Activated T-cell treated with anti-CD3 and anti-CD28 coated beads, Interleukin-2, amount 50 U/mL, for 1 hour (primary cell): Measurements from ENCODE around the gene PRLH.

Experiments
- DNase-seq: peaks from one replicate; pipeline ENCODE4 v3.0.0-alpha.2; 2020

PRLH gene

GRCh38 chr2:237540223-237540775 is 26.1 kb upstream of the PRLH start:
- DNase-seq: no peak

- no peak for DNase-seq
Measured at GRCh38 chr2:237540823-237541222, 25.6 kb upstream of the PRLH start.

GRCh38 chr2:237541243-237541642 is 25.1 kb upstream of the PRLH start:
- DNase-seq: no peak

DNA sequence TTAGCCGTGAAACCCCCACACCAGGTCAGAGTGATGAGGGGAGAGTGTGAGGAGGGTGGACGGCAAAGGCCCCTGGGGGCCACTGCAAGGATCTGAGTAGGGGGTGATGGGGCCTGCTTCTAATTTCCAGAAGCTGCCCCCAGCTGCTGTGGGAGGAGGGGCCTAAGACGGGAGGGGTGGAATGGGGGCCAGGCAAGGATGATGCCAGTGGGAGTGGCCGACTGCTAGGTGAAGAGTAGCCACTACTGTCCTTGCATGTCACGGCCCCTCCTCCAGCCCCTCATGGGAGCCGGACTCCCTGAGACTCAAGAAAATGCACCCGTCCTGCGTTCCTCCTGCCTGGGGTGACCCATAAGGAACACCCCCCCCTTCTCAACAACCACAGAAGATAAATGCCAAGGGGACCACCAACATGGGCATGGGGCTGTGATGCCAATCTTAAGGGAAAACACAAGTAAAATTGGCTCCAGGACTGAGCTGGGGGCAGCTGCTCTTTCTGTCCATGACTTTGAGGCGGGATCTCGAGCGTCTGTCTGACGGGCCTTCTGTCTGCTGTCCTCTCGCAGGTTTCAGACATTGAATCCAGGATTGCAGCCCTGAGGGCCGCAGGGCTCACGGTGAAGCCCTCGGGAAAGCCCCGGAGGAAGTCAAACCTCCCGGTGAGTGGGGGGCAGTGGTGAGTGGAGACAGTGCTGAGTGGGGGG is 24.2 kb upstream of the PRLH start:
- DNase-seq: no peak

GRCh38 chr2:237546040-237546875 is 20.1 kb upstream of the PRLH start:
- DNase-seq: no peak

- DNase-seq: no peak
Measured at GRCh38 chr2:237546876-237547395, 19.4 kb upstream of the PRLH start.

GRCh38 chr2:237547841-237548416 is 18.4 kb upstream of the PRLH start:
- no peak for DNase-seq

DNA sequence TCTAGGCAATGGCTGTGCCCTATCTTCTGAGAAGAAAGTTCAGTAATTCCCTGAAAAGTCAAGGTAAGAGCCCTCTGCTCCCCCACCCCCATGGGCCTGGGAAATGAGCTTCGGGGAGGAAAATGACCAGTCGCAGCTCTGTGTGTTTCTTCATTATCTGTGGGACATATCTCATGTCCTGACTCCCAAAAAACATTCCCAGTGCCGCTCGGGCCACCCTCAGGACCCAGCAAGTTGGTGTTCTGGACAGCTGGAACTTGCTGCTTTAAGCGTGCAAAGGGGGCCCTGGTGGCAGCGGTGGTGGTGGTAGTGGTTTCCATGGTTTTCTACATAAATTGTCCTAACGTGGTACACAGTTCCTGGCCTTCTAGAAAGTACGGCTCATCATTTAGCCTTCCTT is 17.2 kb upstream of the PRLH start:
- DNase-seq: no peak

DNA sequence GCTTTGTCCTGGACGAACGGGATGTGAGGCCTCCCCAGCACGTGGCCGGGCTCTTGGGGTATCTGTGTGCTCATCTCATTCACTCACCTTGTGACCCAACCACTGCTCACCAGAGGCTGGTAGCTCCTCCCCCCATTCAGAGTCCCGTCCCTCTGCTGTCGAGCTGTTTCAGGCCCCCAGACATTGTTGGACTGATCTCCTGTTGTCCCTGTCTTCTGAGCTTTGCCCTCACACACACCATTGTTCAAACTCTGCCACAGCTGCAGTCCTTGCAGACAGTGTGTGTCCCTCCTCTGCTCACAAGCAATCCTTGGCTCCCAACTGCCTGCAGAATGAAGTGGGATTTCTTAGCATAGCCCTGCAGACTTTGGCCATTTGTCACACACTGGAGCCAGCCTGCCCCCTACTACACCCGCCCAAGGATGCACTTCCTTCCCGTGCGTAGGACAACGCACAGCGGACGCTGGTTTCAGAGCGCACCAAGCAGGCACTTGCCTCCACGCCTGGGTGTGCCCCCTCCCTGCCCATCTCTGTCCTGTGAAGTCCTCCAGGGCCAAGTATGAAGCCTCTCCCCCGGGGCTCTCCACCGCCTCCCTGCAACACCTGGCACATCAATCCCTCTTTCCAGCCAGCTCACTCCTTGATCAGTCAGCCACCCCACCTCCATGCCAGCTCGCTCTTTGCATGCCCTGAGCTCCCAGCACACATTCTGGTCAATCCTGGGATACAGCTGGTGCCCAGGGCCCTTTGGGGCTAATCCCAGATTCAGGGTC is 16.5 kb upstream of the PRLH start:
- DNase-seq: no peak

DNA sequence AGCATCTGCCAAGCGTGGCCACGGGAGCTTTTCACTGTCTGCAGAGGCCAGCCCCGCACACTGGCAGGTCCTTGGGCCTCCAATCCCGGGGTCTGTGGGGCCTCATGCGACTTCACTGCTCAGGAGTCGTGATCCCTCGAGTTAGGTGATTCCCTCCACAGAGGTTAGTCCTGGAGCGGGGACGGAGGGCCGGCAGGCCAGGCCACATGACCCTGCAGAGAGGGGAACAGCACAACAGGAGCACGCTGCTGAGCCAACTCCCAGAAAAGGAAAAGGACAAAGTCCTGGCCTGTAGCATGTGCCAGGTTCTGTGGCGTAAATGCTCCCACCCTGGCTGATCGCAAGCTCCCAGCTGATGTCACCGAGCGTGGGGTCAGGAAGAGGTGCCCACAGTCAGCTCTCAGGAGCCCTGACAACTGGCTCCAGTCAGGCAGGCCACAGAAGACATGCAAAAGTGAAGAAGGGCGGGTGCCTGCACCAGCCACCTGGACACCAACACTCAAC is 15.3 kb upstream of the PRLH start:
- no peak for DNase-seq

DNA sequence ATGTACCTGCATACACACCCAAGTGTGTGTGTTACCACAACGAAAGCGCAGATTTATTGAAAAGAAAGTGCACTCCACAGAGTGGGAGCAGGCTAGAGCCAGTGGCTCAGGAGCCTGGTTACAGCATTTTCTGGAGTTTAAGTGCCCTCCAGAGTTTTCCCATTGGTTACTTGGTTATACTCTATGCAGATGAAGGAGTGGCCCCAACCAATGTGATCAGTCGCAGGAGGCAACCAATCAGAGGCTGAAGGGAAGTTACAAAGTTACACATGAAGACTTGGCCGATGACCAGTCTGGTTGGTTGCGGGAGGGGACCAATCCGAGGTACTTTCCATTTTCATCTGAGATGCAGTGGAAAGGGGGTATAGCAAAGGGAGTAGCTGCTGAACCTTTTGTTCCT is 13.5 kb upstream of the PRLH start:
- DNase-seq: no peak

GRCh38 chr2:237553948-237554347 is 12.4 kb upstream of the PRLH start:
- DNase-seq: no peak

GRCh38 chr2:237555560-237555959 is 10.8 kb upstream of the PRLH start:
- no peak for DNase-seq

DNA sequence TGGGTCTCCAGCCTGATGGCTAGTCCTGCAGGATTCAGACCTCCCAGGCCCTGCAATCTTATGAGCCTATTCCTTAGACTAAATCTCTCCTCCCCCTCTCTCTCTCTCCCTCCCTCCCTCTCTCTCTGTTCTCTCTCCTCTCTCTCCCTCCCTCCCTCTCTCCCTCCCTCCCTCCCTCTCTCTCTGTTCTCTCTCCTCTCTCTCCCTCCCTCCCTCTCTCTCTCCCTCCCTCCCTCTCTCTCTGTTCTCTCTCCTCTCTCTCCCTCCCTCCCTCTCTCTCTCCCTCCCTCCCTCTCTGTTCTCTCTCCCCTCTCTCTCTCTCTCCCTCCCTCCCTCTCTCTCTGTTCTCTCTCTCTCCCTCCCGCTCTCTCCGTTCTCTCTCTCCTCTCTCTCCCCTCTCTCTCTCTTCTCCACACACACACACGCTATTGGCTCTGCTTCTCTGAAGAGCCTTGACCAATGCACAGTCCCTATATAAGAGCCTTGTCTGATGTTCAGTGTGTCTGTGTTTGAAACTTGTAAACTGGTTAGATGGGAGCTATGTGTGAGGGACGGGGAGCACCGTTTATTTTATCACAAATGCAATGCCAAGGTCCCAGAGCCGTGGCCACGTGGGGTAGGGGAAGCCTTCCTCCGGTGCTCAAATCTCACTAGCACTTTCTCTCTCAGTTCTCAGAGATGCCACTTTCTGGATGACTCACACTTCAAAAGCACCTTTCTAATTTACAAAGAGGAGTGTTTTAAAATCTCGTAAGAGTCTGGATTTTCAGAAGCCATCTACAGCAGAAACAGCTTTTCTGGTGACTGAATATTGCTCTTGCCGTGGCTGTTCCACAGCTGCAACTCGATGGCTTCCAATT is 9.4 kb upstream of the PRLH start:
- no peak for DNase-seq

- no peak for DNase-seq
Measured at GRCh38 chr2:237557633-237558015, 8.8 kb upstream of the PRLH start.

- no peak for DNase-seq
Measured at GRCh38 chr2:237558961-237559641, 7.3 kb upstream of the PRLH start.

- DNase-seq: no peak
Measured at GRCh38 chr2:237561221-237561620, 5.2 kb upstream of the PRLH start.

- no peak for DNase-seq
Measured at GRCh38 chr2:237563816-237564215, 2.6 kb upstream of the PRLH start.

GRCh38 chr2:237564526-237565131 is 1.7 kb upstream of the PRLH start:
- DNase-seq: no peak

DNA sequence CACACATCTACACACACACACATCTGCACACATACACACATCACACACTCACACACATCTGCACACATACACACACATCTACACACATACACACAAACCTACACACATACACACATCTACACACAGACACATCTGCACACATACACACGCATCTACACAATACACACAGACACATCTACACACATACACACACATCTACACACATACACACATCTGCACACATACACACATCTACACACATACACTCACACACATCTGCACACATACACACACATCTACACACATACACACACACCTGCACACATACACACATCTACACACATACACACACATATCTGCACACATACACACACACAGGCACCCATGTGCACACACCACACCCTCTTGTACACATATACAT is 400 bp upstream of the PRLH start:
- DNase-seq: no peak
